Tibial nerve (tissue), 4 donors: ENCODE results near the gene SLC12A7. TPM values are rescaled to one million over a fixed set of nuclear protein-coding genes. Genes with fewer than 3 reads are reported as not detected.

Experiments used
- DNase-seq, 2 donors: peaks; one replicate each; pipeline ENCODE4 v3.0.0-alpha.2; 2019; ENCODE audit warnings: low spot score in 2 of 2
- H3K27ac ChIP-seq, 4 donors: fragments of 200-600 bp; sonication (generic) in 3 of 4; one replicate each; pipeline ENCODE4 v1.5.1; 2017 to 2019; ENCODE audit warnings: mild to moderate bottlenecking in 1 of 4
- H3K27me3 ChIP-seq, 2 donors: fragments of 200-600 bp; sonication (generic) in 1 of 2; one replicate each; pipeline versions ENCODE4 v1.5.1 to v1.6.0; 2017 to 2019
- H3K36me3 ChIP-seq, 3 donors: fragments of 200-600 bp; sonication (generic); one replicate each; pipeline ENCODE4 v1.5.1; 2018 to 2019
- H3K4me1 ChIP-seq, 4 donors: fragments of 200-600 bp; sonication (generic) in 3 of 4; one replicate each; pipeline ENCODE4 v1.5.1; 2017 to 2019
- H3K4me3 ChIP-seq, 4 donors: fragments of 200-600 bp; sonication (generic) in 3 of 4; one replicate each; pipeline ENCODE4 v1.5.1; 2017 to 2019; ENCODE audit warnings: mild to moderate bottlenecking in 1 of 4, moderate library complexity in 1 of 4
- H3K9me3 ChIP-seq, 4 donors: fragments of 200-600 bp; sonication (generic) in 3 of 4; one replicate each; pipeline ENCODE4 v1.5.1; 2017 to 2019
- EP300 ChIP-seq, 2 donors: sonication (generic); formaldehyde crosslinking; IDR thresholded peaks; one replicate each; pipeline ENCODE4 v1.6.1; 2017; ENCODE audit warnings: antibody characterized with exemption in 2 of 2, mild to moderate bottlenecking in 1 of 2
- POLR2A ChIP-seq, 2 donors: fragments of 450-650 bp; IDR thresholded peaks; one replicate each; pipeline ENCODE4 v1.6.1; 2017; ENCODE audit warnings: antibody characterized with exemption in 2 of 2, mild to moderate bottlenecking in 2 of 2, moderate library complexity in 2 of 2
- WGBS, 2 donors: methylation state at CpG; one replicate each; pipeline ENCODE4 v1.1.5; 2018; 5-methylcytosine and 5-hydroxymethylcytosine counted together
- total RNA-seq, 4 donors: library from RNA; depleted of rRNA; stranded (reverse); fragments of >200 nt; gene quantifications; one replicate each; pipeline ENCODE4 v1.1.0, GENCODE V29; 2016
- TF ChIP-seq, protein P1 (sequence below), 5 experiments: fragments of 200-600 bp in 3 of 5; fragments of 450-650 bp in 2 of 5; sonication (generic) in 3 of 5; IDR thresholded peaks; one replicate each; pipeline ENCODE4 v1.5.1; 2016 to 2019; ENCODE audit warnings: antibody characterized with exemption in 5 of 5, mild to moderate bottlenecking in 3 of 5, moderate library complexity in 2 of 5

SLC12A7 gene
- total RNA-seq, 4 donors from 2014 or later: 11.4 to 39.3 (median 18.8) TPM

DNA sequence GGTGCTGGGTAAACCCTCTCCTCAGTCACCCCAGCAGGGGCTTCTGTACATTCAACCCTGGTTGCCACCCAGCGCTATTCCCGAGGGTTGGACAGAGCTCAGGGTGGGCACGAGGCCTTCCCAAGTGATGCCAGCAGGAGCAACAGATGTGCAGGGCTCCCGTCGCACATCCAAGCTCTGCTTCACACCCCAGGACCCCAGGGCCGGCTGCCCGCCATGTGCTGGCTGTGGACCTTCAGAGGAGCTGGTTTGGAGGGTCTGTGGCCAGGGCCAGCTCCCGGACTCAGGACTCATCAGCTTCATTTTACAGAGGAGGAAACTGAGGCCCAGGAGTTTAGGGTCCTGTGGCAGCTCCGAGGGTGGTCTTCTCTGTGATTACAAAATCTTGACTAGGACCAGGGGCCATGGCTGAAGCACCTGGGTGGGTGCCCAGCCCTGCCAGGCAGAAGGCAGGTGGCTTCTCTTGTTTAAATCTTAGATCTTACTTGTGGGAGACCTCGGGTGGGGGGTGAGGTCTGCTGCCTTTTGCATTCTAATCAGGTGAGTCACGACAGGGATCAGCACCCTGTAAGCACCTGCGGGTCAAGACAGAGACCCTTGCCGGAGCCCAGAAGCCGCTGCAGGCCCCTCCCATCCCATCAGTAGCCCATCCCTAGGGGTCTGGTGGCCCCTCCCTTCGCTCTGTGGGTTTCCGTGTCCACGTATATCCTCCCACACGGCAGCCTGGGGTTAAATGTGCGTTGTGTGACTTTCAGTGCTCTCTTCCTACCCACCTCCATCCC is 2.1 kb upstream of the SLC12A7 start:
- Histone ChIP-seq H3K27me3 (no peaks in the 10 kb centered on the region), H3K4me1 (peaks cover 0 to 35% (median 8%) of the 10 kb centered on the region in 4 donors), H3K27ac (no peak overlapping the region), H3K4me3 (no peak overlapping the region), H3K9me3 (no peaks in the 10 kb centered on the region), H3K36me3 (no peaks in the 10 kb centered on the region)
- no peak for DNase-seq
- TF ChIP-seq, protein P1, sequence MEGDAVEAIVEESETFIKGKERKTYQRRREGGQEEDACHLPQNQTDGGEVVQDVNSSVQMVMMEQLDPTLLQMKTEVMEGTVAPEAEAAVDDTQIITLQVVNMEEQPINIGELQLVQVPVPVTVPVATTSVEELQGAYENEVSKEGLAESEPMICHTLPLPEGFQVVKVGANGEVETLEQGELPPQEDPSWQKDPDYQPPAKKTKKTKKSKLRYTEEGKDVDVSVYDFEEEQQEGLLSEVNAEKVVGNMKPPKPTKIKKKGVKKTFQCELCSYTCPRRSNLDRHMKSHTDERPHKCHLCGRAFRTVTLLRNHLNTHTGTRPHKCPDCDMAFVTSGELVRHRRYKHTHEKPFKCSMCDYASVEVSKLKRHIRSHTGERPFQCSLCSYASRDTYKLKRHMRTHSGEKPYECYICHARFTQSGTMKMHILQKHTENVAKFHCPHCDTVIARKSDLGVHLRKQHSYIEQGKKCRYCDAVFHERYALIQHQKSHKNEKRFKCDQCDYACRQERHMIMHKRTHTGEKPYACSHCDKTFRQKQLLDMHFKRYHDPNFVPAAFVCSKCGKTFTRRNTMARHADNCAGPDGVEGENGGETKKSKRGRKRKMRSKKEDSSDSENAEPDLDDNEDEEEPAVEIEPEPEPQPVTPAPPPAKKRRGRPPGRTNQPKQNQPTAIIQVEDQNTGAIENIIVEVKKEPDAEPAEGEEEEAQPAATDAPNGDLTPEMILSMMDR (IDR thresholded peaks at IDR 0.05): no peak
- no peak for TF ChIP-seq EP300 (IDR thresholded peaks at IDR 0.05)
- no peak for TF ChIP-seq POLR2A (IDR thresholded peaks at IDR 0.05)
- WGBS, 2 donors: 82% methylated on average over 12 to 16 of the region's 19 CpGs

DNA sequence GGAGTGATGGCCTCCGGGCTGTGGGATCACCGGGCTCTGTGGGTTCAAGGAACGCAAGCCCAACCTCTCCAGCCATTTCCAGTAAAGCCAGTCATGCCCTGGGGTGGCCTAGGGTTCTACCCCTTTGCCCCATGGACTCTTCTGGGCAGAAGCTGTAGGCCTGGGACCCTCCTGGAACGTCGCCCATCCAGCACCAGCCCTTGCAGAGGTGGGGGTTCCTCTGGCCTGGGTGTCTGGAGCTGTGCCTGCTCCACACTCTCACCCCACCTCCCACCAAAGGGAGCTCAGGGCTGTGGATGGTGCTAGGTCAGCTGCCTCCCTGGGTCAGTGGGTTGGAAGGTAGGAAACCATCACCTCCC is 1.4 kb upstream of the SLC12A7 start:
- Histone ChIP-seq H3K4me1 (peaks cover 0 to 29% (median 7%) of the 10 kb centered on the region in 4 donors), H3K4me3 (no peak overlapping the region), H3K9me3 (no peaks in the 10 kb centered on the region), H3K36me3 (no peaks in the 10 kb centered on the region), H3K27ac (no peak overlapping the region), H3K27me3 (no peaks in the 10 kb centered on the region)
- WGBS, 2 donors: 70 to 80% methylated on average over 4 to 5 of the region's 5 CpGs
- TF ChIP-seq POLR2A (IDR thresholded peaks at IDR 0.05): no peak
- TF ChIP-seq EP300 (IDR thresholded peaks at IDR 0.05): no peak
- TF ChIP-seq, protein P1 (IDR thresholded peaks at IDR 0.05): no peak
- DNase-seq: no peak

DNA sequence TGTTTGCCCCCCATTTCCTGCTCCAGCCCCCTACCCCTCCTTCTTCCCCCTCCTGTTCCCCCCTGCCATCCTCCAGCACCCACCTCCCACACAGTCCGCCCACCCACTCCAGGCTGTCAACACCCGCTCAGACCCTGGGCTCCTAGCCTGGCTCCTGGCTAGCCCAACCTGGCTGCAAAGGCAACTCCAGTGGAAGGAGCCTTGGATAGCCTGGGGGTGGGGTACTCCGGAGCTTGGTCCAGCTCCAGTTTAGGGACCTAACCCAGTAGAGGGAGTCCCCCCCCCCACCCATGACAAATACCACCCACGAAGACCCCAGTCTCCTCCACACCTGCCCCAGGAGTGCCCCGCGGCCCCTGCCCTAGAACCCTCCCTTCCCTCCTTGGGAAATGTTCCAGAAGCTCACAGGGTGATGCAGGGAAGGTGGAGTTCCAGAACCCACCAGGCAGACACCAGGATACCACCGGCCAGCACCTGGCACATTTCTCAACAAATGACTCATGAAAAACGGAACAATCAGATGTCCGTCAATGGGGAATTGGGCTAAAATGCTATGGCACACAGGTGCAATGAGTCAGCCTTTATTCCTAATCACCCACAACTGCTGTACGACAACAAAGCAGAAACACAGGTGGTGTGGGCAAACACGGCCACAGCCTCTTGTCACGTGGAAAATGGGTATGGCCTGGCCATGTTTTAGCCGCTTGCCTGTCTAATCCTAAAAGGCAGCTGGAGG is 901 bp upstream of the SLC12A7 start:
- WGBS, 2 donors: 74 to 82% methylated on average over 9 to 11 of the region's 13 CpGs
- no peaks in the 10 kb centered on the region for H3K9me3 ChIP-seq
- H3K27me3 ChIP-seq: no peaks in the 10 kb centered on the region
- no peak overlapping the region for H3K27ac ChIP-seq
- H3K4me1 ChIP-seq: peaks cover 0 to 25% (median 7%) of the 10 kb centered on the region in 4 donors
- DNase-seq: no peak
- TF ChIP-seq, protein P1 (IDR thresholded peaks at IDR 0.05): no peak
- no peak for TF ChIP-seq POLR2A (IDR thresholded peaks at IDR 0.05)
- no peak for TF ChIP-seq EP300 (IDR thresholded peaks at IDR 0.05)
- no peaks in the 10 kb centered on the region for H3K36me3 ChIP-seq
- H3K4me3 ChIP-seq: no peak overlapping the region

DNA sequence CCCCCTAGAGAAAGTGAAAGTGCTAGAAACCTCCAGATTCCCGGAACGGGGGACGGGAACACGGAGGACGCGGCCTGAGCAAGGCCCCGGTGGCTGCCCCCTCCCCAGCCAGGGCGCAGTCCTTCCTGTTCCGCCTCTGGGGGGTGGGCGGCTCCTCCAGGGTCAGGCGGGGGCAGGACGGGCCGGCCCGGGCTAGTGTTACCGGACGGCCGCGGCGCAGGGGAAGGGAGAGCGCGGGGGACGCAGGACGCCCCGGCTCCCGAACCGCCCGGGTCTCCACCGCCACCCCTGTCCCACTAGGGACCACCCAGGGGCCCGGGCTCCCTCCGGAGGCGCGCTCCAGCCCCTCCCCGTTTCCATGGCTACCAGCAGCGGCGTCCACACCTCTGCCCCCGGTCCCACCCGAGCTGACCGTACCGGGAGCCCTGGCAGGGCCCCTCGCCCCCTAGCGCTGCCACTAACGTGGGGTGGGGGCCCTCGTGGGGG is 579 bp downstream of the SLC12A7 start:
- TF ChIP-seq, protein P1 (IDR thresholded peaks at IDR 0.05): no peak
- no peak for TF ChIP-seq EP300 (IDR thresholded peaks at IDR 0.05)
- peak in 1 of 2 donors; percentile 8 for TF ChIP-seq POLR2A (IDR thresholded peaks at IDR 0.05)
- H3K4me1 ChIP-seq: peaks cover 0 to 35% (median 7%) of the 10 kb centered on the region in 4 donors
- WGBS, 2 donors: 0 to 2% methylated on average over 1 to 15 of the region's 43 CpGs
- peak overlapping the region; percentile 77 to 90 (median 82) for H3K4me3 ChIP-seq
- DNase-seq: no peak
- no peaks in the 10 kb centered on the region for H3K36me3 ChIP-seq
- H3K27me3 ChIP-seq: no peaks in the 10 kb centered on the region
- no peaks in the 10 kb centered on the region for H3K9me3 ChIP-seq
- H3K27ac ChIP-seq: peak overlapping the region; percentile 72 to 89 (median 88)
